Peyer's patch (tissue), 4 donors: ENCODE results near the gene LUZP2. TPM values are rescaled to one million over a fixed set of nuclear protein-coding genes. Genes with fewer than 3 reads are reported as not detected.

Experiments
- DNase-seq, 3 donors: peaks; one replicate each; pipeline ENCODE4 v3.0.0-alpha.2; 2017 to 2019
- H3K27ac ChIP-seq, 4 donors: fragments of 200-600 bp; sonication (generic); one replicate each; pipeline ENCODE4 v1.5.1; 2016 to 2019
- H3K27me3 ChIP-seq, 2 donors: fragments of 200-600 bp; sonication (generic); one replicate each; pipeline ENCODE4 v1.5.1; 2019
- H3K36me3 ChIP-seq, 3 donors: fragments of 200-600 bp; sonication (generic); one replicate each; pipeline ENCODE4 v1.5.1; 2016 to 2019
- H3K4me1 ChIP-seq, 4 donors: fragments of 200-600 bp; sonication (generic); one replicate each; pipeline ENCODE4 v1.5.1; 2016 to 2019
- H3K4me3 ChIP-seq, 4 donors: fragments of 200-600 bp; sonication (generic); 1 replicate in 3 of 4; 2 replicates in 1 of 4; pipeline ENCODE4 v1.5.1; 2016 to 2019; ENCODE audit warnings: mild to moderate bottlenecking in 1 of 4
- H3K9me3 ChIP-seq, 4 donors: fragments of 200-600 bp; sonication (generic); one replicate each; pipeline ENCODE4 v1.5.1; 2016 to 2019; ENCODE audit warnings: mild to moderate bottlenecking in 1 of 4
- CTCF ChIP-seq, 6 experiments: fragments of 450-650 bp in 4 of 6; fragments of 200-600 bp in 2 of 6; sonication (generic) in 1 of 6; IDR thresholded peaks; one replicate each; pipeline ENCODE4 v1.5.1; 2017 to 2019; ENCODE audit warnings: antibody characterized with exemption in 6 of 6, mild to moderate bottlenecking in 3 of 6, moderate library complexity in 1 of 6
- POLR2A ChIP-seq, 2 donors: fragments of 450-650 bp; IDR thresholded peaks; one replicate each; pipeline ENCODE4 v1.5.1; 2017; ENCODE audit warnings: antibody characterized with exemption in 2 of 2, mild to moderate bottlenecking in 2 of 2, moderate library complexity in 2 of 2
- total RNA-seq, 4 donors: library from RNA; depleted of rRNA; stranded (reverse); fragments of >200 nt; gene quantifications; one replicate each; pipeline ENCODE4 v1.1.0, GENCODE V29; 2016

LUZP2 gene
- total RNA-seq, 4 donors from 2014 or later: 0.47 TPM; not detected in 3

- TF ChIP-seq POLR2A (IDR thresholded peaks at IDR 0.05) (no peak), CTCF (IDR thresholded peaks at IDR 0.05) (no peak)
- no peak for DNase-seq
- no peaks in the 10 kb centered on the region for H3K27me3 ChIP-seq
- no peaks in the 10 kb centered on the region for H3K36me3 ChIP-seq
- no peaks in the 10 kb centered on the region for H3K9me3 ChIP-seq
- H3K4me3 ChIP-seq: no peak overlapping the region
- no peak overlapping the region for H3K27ac ChIP-seq
- H3K4me1 ChIP-seq: no peaks in the 10 kb centered on the region
These were observed 137.8 kb downstream of the LUZP2 start for GRCh38 chr11:24634606-24635160.

- Histone ChIP-seq H3K4me1 (no peaks in the 10 kb centered on the region), H3K27me3 (no peaks in the 10 kb centered on the region), H3K36me3 (no peaks in the 10 kb centered on the region), H3K27ac (no peak overlapping the region), H3K4me3 (no peak overlapping the region), H3K9me3 (no peaks in the 10 kb centered on the region)
- no peak for TF ChIP-seq POLR2A (IDR thresholded peaks at IDR 0.05)
- TF ChIP-seq CTCF (IDR thresholded peaks at IDR 0.05): no peak
- no peak for DNase-seq
These were observed 138.9 kb downstream of the LUZP2 start for GRCh38 chr11:24635588-24636290.

- Histone ChIP-seq H3K27ac (no peak overlapping the region), H3K4me1 (no peaks in the 10 kb centered on the region), H3K4me3 (no peak overlapping the region), H3K9me3 (no peaks in the 10 kb centered on the region), H3K27me3 (no peaks in the 10 kb centered on the region), H3K36me3 (no peaks in the 10 kb centered on the region)
- TF ChIP-seq CTCF (IDR thresholded peaks at IDR 0.05) (no peak), POLR2A (IDR thresholded peaks at IDR 0.05) (no peak)
- DNase-seq: no peak
These were observed 139.4 kb downstream of the LUZP2 start for GRCh38 chr11:24636291-24636629.

- H3K4me3 ChIP-seq: no peak overlapping the region
- H3K4me1 ChIP-seq: no peaks in the 10 kb centered on the region
- H3K27me3 ChIP-seq: no peaks in the 10 kb centered on the region
- no peak for DNase-seq
- no peaks in the 10 kb centered on the region for H3K36me3 ChIP-seq
- no peak for TF ChIP-seq POLR2A (IDR thresholded peaks at IDR 0.05)
- no peak for TF ChIP-seq CTCF (IDR thresholded peaks at IDR 0.05)
- no peak overlapping the region for H3K27ac ChIP-seq
- no peaks in the 10 kb centered on the region for H3K9me3 ChIP-seq
These were observed 140.7 kb downstream of the LUZP2 start for GRCh38 chr11:24637520-24637919.

- no peaks in the 10 kb centered on the region for H3K36me3 ChIP-seq
These were observed 145.8 kb downstream of the LUZP2 start for GRCh38 chr11:24642648-24643047.

More at GRCh38 chr11:24642648-24643047, 145.8 kb downstream of the LUZP2 start:
- no peak overlapping the region for H3K27ac ChIP-seq
- no peaks in the 10 kb centered on the region for H3K4me1 ChIP-seq
- H3K4me3 ChIP-seq: no peak overlapping the region
- H3K9me3 ChIP-seq: no peaks in the 10 kb centered on the region
- no peaks in the 10 kb centered on the region for H3K27me3 ChIP-seq
- TF ChIP-seq CTCF (IDR thresholded peaks at IDR 0.05): no peak
- TF ChIP-seq POLR2A (IDR thresholded peaks at IDR 0.05): no peak
- no peak for DNase-seq
